GM12891 (cell line): Measurements from ENCODE around the gene NGF.

Experiments used
- PAX5 ChIP-seq: IDR thresholded peaks from 2 replicates; pipeline ENCODE4 v1.6.1; 2011; ENCODE audit warnings: low read length, moderate library complexity, mild to moderate bottlenecking; ENCODE audit not compliant: insufficient read depth, severe bottlenecking
- POLR2A ChIP-seq: IDR thresholded peaks from 2 replicates; pipeline ENCODE4 v1.6.1; 2011; ENCODE audit warnings: low read depth, low read length, control low read depth
- POLR2AphosphoS5 ChIP-seq: IDR thresholded peaks from 2 replicates; pipeline ENCODE4 v1.6.1; 2011; ENCODE audit warnings: low read depth, low read length, control low read depth
- TAF1 ChIP-seq: IDR thresholded peaks from 2 replicates; pipeline ENCODE4 v1.6.1; 2011; ENCODE audit warnings: low read depth, low read length, control low read depth

- TF ChIP-seq POLR2AphosphoS5 (no peak), POLR2A (no peak), TAF1 (no peak), PAX5 (no peak)
These were observed 76.6 kb downstream of the NGF start for GRCh38 chr1:115261496-115261895.
